ENCODE measurements around the gene AP2A2. TPM values are rescaled to one million over a fixed set of nuclear protein-coding genes. Genes with fewer than 3 reads are reported as not detected.

AP2A2 gene
- total and polyA plus RNA-seq, 2 of the 4 experiments (the other 2 are of a cell fraction) = 19.9 to 49.0 TPM

GRCh38 chr11:971092-971690 is 45.5 kb downstream of the AP2A2 start:
- no peak overlapping the region for H3K4me2 ChIP-seq (ENCODE audit: low read depth, low read length)
- CTCF ChIA-PET = no interaction called here
- DNase-seq (no peak), ATAC-seq (ENCODE audit: low read depth) (no peak)
- no TSS peak for BruUV-seq (replicated peaks)
- no peak overlapping the region for H2BK120ac ChIP-seq (ENCODE audit: low read depth, low read length)
- no peaks in the 10 kb centered on the region for H3K9me3 ChIP-seq (ENCODE audit: control insufficient read depth, insufficient read depth, low read length)
- POLR2A ChIA-PET (ENCODE audit: unreplicated experiment) = no interaction called here
- H3K4me1 ChIP-seq (ENCODE audit: control insufficient read depth, insufficient read depth, low read length) = peaks cover 4% of the 10 kb centered on the region
- no peak overlapping the region for H3K18ac ChIP-seq (ENCODE audit: low read depth, low read length)
- no peak overlapping the region for H3K23ac ChIP-seq (ENCODE audit: low read depth, low read length)
- no peak overlapping the region for H4K5ac ChIP-seq (ENCODE audit: low read depth, low read length)
- no peak overlapping the region for H2BK15ac ChIP-seq (ENCODE audit: low read depth, low read length)
- no peak overlapping the region for H2BK20ac ChIP-seq (ENCODE audit: low read depth, low read length)
- H2AFZ ChIP-seq (replicated peaks; ENCODE audit: low read length, poor library complexity) = no peak overlapping the region
- no peak overlapping the region for H2AK5ac ChIP-seq (ENCODE audit: low read depth, low read length)
- peaks cover 22 to 56% of the 10 kb centered on the region in 2 experiments for H3K79me1 ChIP-seq (ENCODE audit: low read depth in 1 of 2, low read length in 2 of 2)
- no peak overlapping the region for H4K91ac ChIP-seq (ENCODE audit: insufficient read depth, low read depth, low read length)
- dilution Hi-C loops (cut with HindIII; ENCODE audit: low sequenced_read_pairs, unreplicated experiment) (no loop called here), intact Hi-C loops (cut with micrococcal nuclease) (no loop called here), in situ Hi-C loops (cut with MboI; ENCODE audit: low sequenced_read_pairs) (no loop called here)
- no peak overlapping the region for H3K9ac ChIP-seq (ENCODE audit: low read depth, low read length)
- H3K27ac ChIP-seq (ENCODE audit: insufficient read depth, low read length) = no peak overlapping the region
- no peak overlapping the region for H4K8ac ChIP-seq (ENCODE audit: low read depth in 2 of 2, low read length in 2 of 2)
- no peak overlapping the region for H3K14ac ChIP-seq (replicated peaks; ENCODE audit: low read depth, low read length)
- H2BK5ac ChIP-seq (ENCODE audit: low read depth, low read length, poor library complexity, severe bottlenecking) = no peak overlapping the region
- H3K56ac ChIP-seq (ENCODE audit: extremely low read depth, insufficient read depth, low read length) = no peak overlapping the region
- peaks cover 44% of the 10 kb centered on the region for H3K36me3 ChIP-seq (ENCODE audit: control insufficient read depth, insufficient read depth, low read length)
- H3K27me3 ChIP-seq (ENCODE audit: control insufficient read depth, insufficient read depth, low read length) = no peaks in the 10 kb centered on the region
- H3K4ac ChIP-seq (ENCODE audit: low read depth, low read length) = no peak overlapping the region
- TF ChIP-seq BHLHE40 (IDR thresholded peaks at IDR 0.05; ENCODE audit: low read depth, low read length) (no peak), SMC3 (IDR thresholded peaks at IDR 0.05; ENCODE audit: low read depth, low read length) (no peak), CHD1 (IDR thresholded peaks at IDR 0.05; ENCODE audit: low read depth, low read length) (no peak), RCOR1 (IDR thresholded peaks at IDR 0.05; ENCODE audit: insufficient replicate concordance, low read length) (no peak), FOS (IDR thresholded peaks at IDR 0.05; ENCODE audit: low read depth, low read length) (no peak), RFX5 (IDR thresholded peaks at IDR 0.05; ENCODE audit: low read depth, low read length) (no peak), MAFK (IDR thresholded peaks at IDR 0.05; ENCODE audit: low read depth, low read length) (no peak), USF2 (IDR thresholded peaks at IDR 0.05; ENCODE audit: low read depth, low read length) (no peak), NFE2L2 (IDR thresholded peaks at IDR 0.05; ENCODE audit: low read depth, low read length) (no peak), POLR2A (IDR thresholded peaks at IDR 0.05; ENCODE audit: low read depth, low read length) (no peak), RAD21 (IDR thresholded peaks at IDR 0.05; ENCODE audit: low read length) (no peak), MAZ (IDR thresholded peaks at IDR 0.05; ENCODE audit: borderline replicate concordance, low read depth, low read length) (no peak)
- TF ChIP-seq, protein P1, sequence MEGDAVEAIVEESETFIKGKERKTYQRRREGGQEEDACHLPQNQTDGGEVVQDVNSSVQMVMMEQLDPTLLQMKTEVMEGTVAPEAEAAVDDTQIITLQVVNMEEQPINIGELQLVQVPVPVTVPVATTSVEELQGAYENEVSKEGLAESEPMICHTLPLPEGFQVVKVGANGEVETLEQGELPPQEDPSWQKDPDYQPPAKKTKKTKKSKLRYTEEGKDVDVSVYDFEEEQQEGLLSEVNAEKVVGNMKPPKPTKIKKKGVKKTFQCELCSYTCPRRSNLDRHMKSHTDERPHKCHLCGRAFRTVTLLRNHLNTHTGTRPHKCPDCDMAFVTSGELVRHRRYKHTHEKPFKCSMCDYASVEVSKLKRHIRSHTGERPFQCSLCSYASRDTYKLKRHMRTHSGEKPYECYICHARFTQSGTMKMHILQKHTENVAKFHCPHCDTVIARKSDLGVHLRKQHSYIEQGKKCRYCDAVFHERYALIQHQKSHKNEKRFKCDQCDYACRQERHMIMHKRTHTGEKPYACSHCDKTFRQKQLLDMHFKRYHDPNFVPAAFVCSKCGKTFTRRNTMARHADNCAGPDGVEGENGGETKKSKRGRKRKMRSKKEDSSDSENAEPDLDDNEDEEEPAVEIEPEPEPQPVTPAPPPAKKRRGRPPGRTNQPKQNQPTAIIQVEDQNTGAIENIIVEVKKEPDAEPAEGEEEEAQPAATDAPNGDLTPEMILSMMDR (conservative IDR thresholded peaks at IDR 0.05; ENCODE audit: low read depth, low read length) = no peak
- no peak overlapping the region for H3K4me3 ChIP-seq (ENCODE audit: insufficient read depth, low read depth, low read length)
- peaks cover 46% of the 10 kb centered on the region for H4K20me1 ChIP-seq (ENCODE audit: insufficient read depth, low read length)
- WGBS, 2 experiments (ENCODE audit: extremely low coverage in 2 of 2, insufficient read length in 1 of 2) = 95% methylated on average over 7 of the region's 12 CpGs; no CpG with 5 or more reads in 1 of the 2 experiments
- H2AK9ac ChIP-seq (replicated peaks; ENCODE audit: low read depth, low read length, poor library complexity) = no peak overlapping the region
- H3K9me1 ChIP-seq (ENCODE audit: insufficient read depth, low read length) = peaks cover 6% of the 10 kb centered on the region

Data from IMR-90 (cell line).